ENCODE measurements around the gene SUFU. TPM values are rescaled to one million over a fixed set of nuclear protein-coding genes. Genes with fewer than 3 reads are reported as not detected.

The SUFU gene
- total RNA-seq, 1 experiment from 2014 or later, result 2.7 TPM

DNA sequence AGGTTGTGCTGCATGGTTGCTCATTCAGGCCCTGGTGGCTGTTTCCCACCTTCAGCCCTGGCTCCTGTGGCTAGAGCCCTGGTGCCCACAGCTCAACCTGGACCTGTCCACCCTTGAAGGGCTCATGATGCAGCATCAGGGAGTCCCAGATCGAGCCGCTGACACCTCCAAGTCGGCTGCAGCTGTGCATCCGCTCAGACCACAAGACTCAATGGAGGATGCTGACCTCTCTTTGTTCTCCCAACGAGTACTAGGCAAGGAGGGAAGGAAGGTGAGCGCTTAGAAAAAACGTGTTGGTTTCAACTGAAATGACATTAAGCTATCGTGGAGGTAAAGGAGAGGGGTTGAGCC lies 43.0 kb upstream of the SUFU start:
- H4K20me1 ChIP-seq (ENCODE audit: low read length), result no peaks in the 10 kb centered on the region
- DNase-seq, result no peak
- POLR2A ChIA-PET (ENCODE audit: unreplicated experiment), result no interaction called here
- H3K36me3 ChIP-seq (ENCODE audit: low read depth, low read length), result no peaks in the 10 kb centered on the region
- no peaks in the 10 kb centered on the region for H3K79me2 ChIP-seq (ENCODE audit: low read length)
- no peak for TF ChIP-seq EZH2phosphoT487 (IDR thresholded peaks at IDR 0.05; ENCODE audit: borderline replicate concordance, low read length)
- no peak for TF ChIP-seq EZH2 (IDR thresholded peaks at IDR 0.05; ENCODE audit: low read length, unreplicated experiment)
- TF ChIP-seq, protein P1, sequence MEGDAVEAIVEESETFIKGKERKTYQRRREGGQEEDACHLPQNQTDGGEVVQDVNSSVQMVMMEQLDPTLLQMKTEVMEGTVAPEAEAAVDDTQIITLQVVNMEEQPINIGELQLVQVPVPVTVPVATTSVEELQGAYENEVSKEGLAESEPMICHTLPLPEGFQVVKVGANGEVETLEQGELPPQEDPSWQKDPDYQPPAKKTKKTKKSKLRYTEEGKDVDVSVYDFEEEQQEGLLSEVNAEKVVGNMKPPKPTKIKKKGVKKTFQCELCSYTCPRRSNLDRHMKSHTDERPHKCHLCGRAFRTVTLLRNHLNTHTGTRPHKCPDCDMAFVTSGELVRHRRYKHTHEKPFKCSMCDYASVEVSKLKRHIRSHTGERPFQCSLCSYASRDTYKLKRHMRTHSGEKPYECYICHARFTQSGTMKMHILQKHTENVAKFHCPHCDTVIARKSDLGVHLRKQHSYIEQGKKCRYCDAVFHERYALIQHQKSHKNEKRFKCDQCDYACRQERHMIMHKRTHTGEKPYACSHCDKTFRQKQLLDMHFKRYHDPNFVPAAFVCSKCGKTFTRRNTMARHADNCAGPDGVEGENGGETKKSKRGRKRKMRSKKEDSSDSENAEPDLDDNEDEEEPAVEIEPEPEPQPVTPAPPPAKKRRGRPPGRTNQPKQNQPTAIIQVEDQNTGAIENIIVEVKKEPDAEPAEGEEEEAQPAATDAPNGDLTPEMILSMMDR (conservative IDR thresholded peaks at IDR 0.05; ENCODE audit: low read depth, low read length), result no peak
- CTCF ChIA-PET, result interaction anchor here (0.6 kb wide), 1 partner anchor 255 kb away, joined by 15 read pairs; no protein-coding TSS in a partner anchor
- H3K27me3 ChIP-seq (ENCODE audit: low read length), result no peaks in the 10 kb centered on the region
- H3K4me1 ChIP-seq (ENCODE audit: insufficient read depth, low read length), result peaks cover 6% of the 10 kb centered on the region; the same call in 1 of the 2 replicates
- ATAC-seq, result peak; percentile 11
- BruUV-seq (replicated peaks), result no TSS peak
- no peak overlapping the region for H3K9ac ChIP-seq (ENCODE audit: low read length)
- no peak overlapping the region for H3K27ac ChIP-seq (ENCODE audit: low read length)
- no peaks in the 10 kb centered on the region for H3F3A ChIP-seq (ENCODE audit: low read length, unreplicated experiment)
- H2AFZ ChIP-seq (ENCODE audit: low read length), result peak overlapping the region; percentile 93
- H3K9me2 ChIP-seq (replicated peaks; ENCODE audit: low read length), result no peaks in the 10 kb centered on the region
- intact Hi-C loops (cut with micrococcal nuclease), result no loop called here
- peak overlapping the region; percentile 98 for H3K4me2 ChIP-seq (ENCODE audit: low read length)
- H3K9me3 ChIP-seq (ENCODE audit: low read length), result no peaks in the 10 kb centered on the region
- H3K4me3 ChIP-seq (ENCODE audit: low read length), result peak overlapping the region; percentile 67; the same call in 1 of the 2 replicates

GRCh38 chr10:102461187-102462054 lies 42.4 kb upstream of the SUFU start:
- peaks cover 6% of the 10 kb centered on the region; the same call in 1 of the 2 replicates for H3K4me1 ChIP-seq (ENCODE audit: insufficient read depth, low read length)
- TF ChIP-seq EZH2phosphoT487 (IDR thresholded peaks at IDR 0.05; ENCODE audit: borderline replicate concordance, low read length) (no peak), EZH2 (IDR thresholded peaks at IDR 0.05; ENCODE audit: low read length, unreplicated experiment) (no peak)
- TF ChIP-seq, protein P1 (conservative IDR thresholded peaks at IDR 0.05; ENCODE audit: low read depth, low read length), result no peak
- H3K9me3 ChIP-seq (ENCODE audit: low read length), result no peaks in the 10 kb centered on the region
- ChIA-PET CTCF (no interaction called here), POLR2A (ENCODE audit: unreplicated experiment) (no interaction called here)
- H3K4me2 ChIP-seq (ENCODE audit: low read length), result peak overlapping the region; percentile 98
- no peaks in the 10 kb centered on the region for H4K20me1 ChIP-seq (ENCODE audit: low read length)
- no peaks in the 10 kb centered on the region for H3K27me3 ChIP-seq (ENCODE audit: low read length)
- H3K27ac ChIP-seq (ENCODE audit: low read length), result no peak overlapping the region
- H2AFZ ChIP-seq (ENCODE audit: low read length), result peak overlapping the region; percentile 93
- peak overlapping the region; percentile 67 for H3K4me3 ChIP-seq (ENCODE audit: low read length)
- H3K79me2 ChIP-seq (ENCODE audit: low read length), result no peaks in the 10 kb centered on the region
- H3K9ac ChIP-seq (ENCODE audit: low read length), result peak overlapping the region; percentile 54
- no TSS peak for BruUV-seq (replicated peaks)
- intact Hi-C loops (cut with micrococcal nuclease), result no loop called here
- ATAC-seq (peak; percentile 98), DNase-seq (peak; percentile 92)
- H3K36me3 ChIP-seq (ENCODE audit: low read depth, low read length), result no peaks in the 10 kb centered on the region
- H3F3A ChIP-seq (ENCODE audit: low read length, unreplicated experiment), result no peaks in the 10 kb centered on the region
- H3K9me2 ChIP-seq (replicated peaks; ENCODE audit: low read length), result no peaks in the 10 kb centered on the region

DNA sequence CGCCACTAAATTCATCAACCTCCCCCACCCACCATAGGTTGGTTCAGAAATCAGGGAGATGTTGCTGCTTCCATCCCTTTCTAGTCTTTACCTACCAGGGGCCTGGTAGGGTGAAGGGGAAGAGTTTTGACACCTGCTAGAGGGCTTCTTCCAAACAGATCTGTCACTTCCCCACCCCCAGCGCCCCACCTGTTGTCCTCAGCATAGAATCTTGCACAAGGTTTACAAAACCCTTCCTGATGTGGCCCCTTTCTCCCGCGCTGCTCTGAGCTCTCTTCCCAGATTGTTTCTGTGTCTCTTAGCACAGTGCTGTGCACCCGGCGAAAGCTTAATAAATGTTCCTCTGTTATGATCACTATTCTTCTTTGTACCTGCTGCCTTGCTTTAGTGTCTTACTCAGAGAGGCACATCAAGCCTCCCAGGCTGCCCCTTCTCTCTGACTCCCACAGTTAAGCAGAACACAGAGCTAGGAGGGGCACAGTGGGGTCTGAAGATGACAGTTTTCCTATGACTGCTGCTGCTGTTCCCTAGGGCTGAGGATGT lies 41.2 kb upstream of the SUFU start:
- Histone ChIP-seq H3K79me2 (ENCODE audit: low read length) (no peaks in the 10 kb centered on the region), H3K36me3 (ENCODE audit: low read depth, low read length) (no peaks in the 10 kb centered on the region), H3K27ac (ENCODE audit: low read length) (no peak overlapping the region), H3F3A (ENCODE audit: low read length, unreplicated experiment) (no peaks in the 10 kb centered on the region), H4K20me1 (ENCODE audit: low read length) (no peaks in the 10 kb centered on the region), H3K9me3 (ENCODE audit: low read length) (no peaks in the 10 kb centered on the region), H3K9ac (ENCODE audit: low read length) (no peak overlapping the region), H3K27me3 (ENCODE audit: low read length) (no peaks in the 10 kb centered on the region), H3K4me3 (ENCODE audit: low read length) (no peak overlapping the region), H3K4me2 (ENCODE audit: low read length) (no peak overlapping the region), H3K9me2 (replicated peaks; ENCODE audit: low read length) (no peaks in the 10 kb centered on the region), H3K4me1 (ENCODE audit: insufficient read depth, low read length) (peaks cover 6% of the 10 kb centered on the region; the same call in 1 of the 2 replicates), H2AFZ (ENCODE audit: low read length) (no peak overlapping the region)
- intact Hi-C loops (cut with micrococcal nuclease), result no loop called here
- POLR2A ChIA-PET (ENCODE audit: unreplicated experiment), result no interaction called here
- CTCF ChIA-PET, result no interaction called here
- DNase-seq (no peak), ATAC-seq (no peak)
- TF ChIP-seq EZH2phosphoT487 (IDR thresholded peaks at IDR 0.05; ENCODE audit: borderline replicate concordance, low read length) (no peak), EZH2 (IDR thresholded peaks at IDR 0.05; ENCODE audit: low read length, unreplicated experiment) (no peak)
- TF ChIP-seq, protein P1 (conservative IDR thresholded peaks at IDR 0.05; ENCODE audit: low read depth, low read length), result no peak
- BruUV-seq (replicated peaks), result no TSS peak
